Nephron progenitor cell (in vitro differentiated cells): Measurements from ENCODE around the gene SFXN5.

ENCODE experiments used
- DNase-seq: peaks from one replicate; pipeline ENCODE4 v3.0.0; 2021
- H3K27ac Mint-ChIP-seq: 2 replicates; pipeline ENCODE4 v1.8.0; 2021; ENCODE audit warnings: mild to moderate bottlenecking, moderate library complexity, mixed read lengths
- H3K27me3 Mint-ChIP-seq: 2 replicates; pipeline ENCODE4 v1.8.0; 2021; ENCODE audit warnings: mild to moderate bottlenecking, low read depth, mixed read lengths; ENCODE audit not compliant: poor library complexity
- H3K36me3 Mint-ChIP-seq: 2 replicates; pipeline ENCODE4 v1.8.0; 2021; ENCODE audit warnings: low read depth, mixed read lengths
- H3K4me1 Mint-ChIP-seq: 2 replicates; pipeline ENCODE4 v1.8.0; 2021; ENCODE audit warnings: mixed read lengths
- H3K4me3 Mint-ChIP-seq: 2 replicates; pipeline ENCODE4 v1.8.0; 2021; ENCODE audit warnings: mild to moderate bottlenecking, moderate library complexity, mixed read lengths
- H3K9me3 Mint-ChIP-seq: 2 replicates; pipeline ENCODE4 v1.8.0; 2021; ENCODE audit warnings: mild to moderate bottlenecking, moderate library complexity, mixed read lengths
- CTCF ChIP-seq: fragments of 200-600 bp; sonication (generic); IDR thresholded peaks from 2 replicates; pipeline ENCODE4 v1.5.0; 2021; ENCODE audit warnings: antibody characterized with exemption

SFXN5 gene

DNA sequence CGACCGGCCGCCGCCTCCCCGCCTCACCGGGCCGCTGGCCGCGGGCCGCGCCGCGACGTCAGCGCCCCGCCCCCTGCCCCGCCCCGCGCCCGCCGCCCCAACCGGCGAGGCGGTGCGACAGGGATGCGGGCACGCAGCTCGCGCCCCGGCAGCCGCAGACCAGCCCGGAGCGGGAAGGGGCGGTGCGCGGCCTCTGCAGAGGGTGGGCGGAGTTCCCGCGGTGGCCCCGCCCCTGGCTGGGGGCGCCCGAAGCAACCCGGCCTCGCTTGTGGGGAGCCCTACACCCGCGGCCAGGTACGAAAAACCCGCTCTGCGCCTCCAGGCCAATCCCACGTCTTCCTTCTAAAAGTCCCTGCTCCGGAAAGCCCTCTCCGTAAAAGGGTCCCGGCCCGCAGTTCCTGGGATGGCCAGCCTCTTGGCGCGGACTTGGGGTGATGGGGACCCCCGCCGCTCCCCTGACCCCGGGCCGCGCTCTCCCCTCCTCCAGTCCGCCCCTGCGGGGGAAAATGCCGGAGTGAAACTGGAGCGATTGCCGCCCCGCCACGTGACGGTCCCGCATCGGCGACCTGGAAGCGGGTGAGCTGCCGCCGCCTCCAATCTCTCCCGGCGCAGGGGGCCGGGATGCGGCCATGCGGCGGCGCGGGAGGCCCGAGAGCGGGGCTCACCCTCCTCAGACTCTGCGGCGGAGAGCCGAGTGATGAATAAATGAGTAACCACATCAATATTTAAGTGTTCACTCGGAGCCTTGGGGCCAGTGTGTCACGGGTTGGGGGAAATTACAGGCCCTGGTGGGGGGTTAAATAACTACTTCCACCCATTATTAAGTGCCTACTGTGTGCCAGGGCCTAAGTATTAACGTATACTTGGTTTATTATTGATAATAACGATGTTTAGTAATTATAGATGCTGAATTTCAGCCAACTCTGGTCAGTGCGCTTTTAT, 41.7 kb upstream of the SFXN5 start, which contains the start of gene RAB11FIP5:
Gene RAB11FIP5 (minus strand): TSS at position 36 of the 942 bp plus-strand sequence. CDS start 171 bp downstream, outside the sequence.
- Mint-ChIP-seq H3K27ac (no peak within 1 kb of the TSS), H3K9me3 (peaks cover 11% of the 10 kb centered on the region), H3K4me1 (peaks cover 20% of the 10 kb centered on the region), H3K27me3 (peaks cover 66% of the 10 kb centered on the region), H3K36me3 (no peaks in the 10 kb centered on the region), H3K4me3 (peak within 1 kb of the TSS; percentile 86)
- DNase-seq = peak; percentile 89
- no peak for TF ChIP-seq CTCF

DNA sequence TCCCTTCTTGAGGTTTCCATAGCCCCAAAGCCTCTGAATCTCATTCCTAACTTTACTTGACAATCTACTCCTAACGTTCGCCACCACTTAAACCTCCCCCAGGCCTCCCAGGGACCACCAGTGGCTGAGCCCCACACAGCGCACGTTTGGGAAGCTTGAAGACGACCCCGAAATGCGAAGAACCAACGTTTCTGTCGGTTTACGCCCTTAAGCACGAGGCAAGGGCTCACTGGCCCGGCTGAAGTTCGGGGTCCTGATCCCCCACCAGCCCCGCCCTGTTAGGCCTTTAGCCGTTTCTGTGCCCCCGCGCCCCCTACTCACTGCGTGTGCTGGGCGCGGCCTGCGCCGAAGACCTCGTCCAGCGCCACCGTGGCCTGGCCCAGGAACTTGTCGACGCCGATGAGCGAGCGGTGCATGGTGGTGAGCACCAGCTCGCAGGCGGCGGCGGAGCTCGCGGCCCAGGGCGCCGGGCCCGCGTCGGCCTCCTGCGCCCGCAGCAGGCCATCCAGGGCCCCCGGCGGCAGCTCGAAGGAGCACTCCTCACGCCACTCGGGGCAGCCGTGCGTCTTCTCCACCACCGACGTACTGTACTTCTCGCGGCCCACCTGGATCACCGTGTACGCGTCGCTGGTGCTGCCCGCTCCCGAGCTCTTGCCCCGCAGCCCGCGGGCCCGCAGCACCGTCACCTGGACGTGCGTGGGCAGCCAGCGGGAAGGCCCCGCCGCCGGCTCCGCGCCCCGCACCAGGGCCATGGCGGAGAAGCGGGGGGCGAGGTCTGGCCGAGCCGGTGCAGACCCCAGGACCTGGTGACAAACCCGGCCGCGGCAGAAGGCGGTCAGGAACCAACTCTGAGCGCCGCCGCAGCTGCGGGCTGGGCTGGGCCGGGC, 40.8 kb upstream of the SFXN5 start:
- H3K27ac Mint-ChIP-seq = no peak overlapping the region
- H3K9me3 Mint-ChIP-seq = peaks cover 11% of the 10 kb centered on the region
- TF ChIP-seq CTCF = no peak
- H3K4me3 Mint-ChIP-seq = peak overlapping the region; percentile 86
- H3K4me1 Mint-ChIP-seq = peaks cover 20% of the 10 kb centered on the region
- H3K27me3 Mint-ChIP-seq = peaks cover 62% of the 10 kb centered on the region
- no peaks in the 10 kb centered on the region for H3K36me3 Mint-ChIP-seq
- DNase-seq = peak; percentile 64

DNA sequence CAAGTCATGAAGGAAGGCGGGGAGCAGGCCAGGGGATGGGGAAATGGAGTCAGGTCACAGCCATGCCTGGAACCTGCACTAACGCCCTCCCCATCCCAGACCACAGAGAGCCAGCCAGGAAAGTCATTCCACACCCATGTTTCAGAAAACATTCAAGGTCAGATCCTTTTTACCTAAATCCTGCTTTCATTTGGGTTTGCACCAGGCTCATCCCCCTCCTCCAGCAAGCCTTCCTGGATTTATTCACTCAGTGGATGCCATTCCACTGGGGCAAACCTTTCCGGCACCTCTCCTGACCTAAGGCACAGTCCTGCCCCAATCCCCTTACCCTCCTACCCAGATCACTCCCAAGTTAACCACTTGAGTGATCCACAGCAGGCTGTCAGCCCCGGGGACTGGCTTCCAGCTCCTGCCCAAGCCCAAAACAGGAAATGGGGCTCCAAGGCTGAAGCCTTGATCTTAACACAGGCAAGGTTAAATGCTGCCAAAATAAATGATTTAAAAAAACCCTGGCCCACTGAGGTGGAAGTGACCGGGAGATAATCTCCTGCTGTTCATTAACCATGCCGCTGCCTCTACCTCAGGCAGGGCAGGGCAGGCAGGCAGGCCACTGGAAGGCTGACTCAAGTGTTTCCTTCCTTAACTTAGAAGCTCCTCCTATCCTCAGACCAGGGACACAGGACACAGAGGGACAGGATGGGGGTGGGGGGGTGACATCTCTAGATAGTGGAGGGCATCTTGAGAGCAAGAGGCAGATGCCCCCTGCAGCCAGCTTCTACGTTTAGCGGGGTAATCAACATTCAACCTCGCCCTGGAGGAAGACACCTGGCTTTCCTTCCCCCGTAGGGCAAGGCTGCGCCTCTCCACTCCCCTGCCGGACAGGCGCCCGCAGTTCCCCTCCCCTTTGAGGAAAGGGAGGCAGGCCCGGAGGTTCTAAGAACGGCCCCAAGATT, 39.8 kb upstream of the SFXN5 start:
- Mint-ChIP-seq H3K4me1 (peaks cover 23% of the 10 kb centered on the region), H3K9me3 (peaks cover 11% of the 10 kb centered on the region), H3K27ac (no peak overlapping the region), H3K36me3 (no peaks in the 10 kb centered on the region), H3K27me3 (peaks cover 59% of the 10 kb centered on the region), H3K4me3 (peak overlapping the region; percentile 86)
- TF ChIP-seq CTCF = no peak
- DNase-seq = peak; percentile 15

DNA sequence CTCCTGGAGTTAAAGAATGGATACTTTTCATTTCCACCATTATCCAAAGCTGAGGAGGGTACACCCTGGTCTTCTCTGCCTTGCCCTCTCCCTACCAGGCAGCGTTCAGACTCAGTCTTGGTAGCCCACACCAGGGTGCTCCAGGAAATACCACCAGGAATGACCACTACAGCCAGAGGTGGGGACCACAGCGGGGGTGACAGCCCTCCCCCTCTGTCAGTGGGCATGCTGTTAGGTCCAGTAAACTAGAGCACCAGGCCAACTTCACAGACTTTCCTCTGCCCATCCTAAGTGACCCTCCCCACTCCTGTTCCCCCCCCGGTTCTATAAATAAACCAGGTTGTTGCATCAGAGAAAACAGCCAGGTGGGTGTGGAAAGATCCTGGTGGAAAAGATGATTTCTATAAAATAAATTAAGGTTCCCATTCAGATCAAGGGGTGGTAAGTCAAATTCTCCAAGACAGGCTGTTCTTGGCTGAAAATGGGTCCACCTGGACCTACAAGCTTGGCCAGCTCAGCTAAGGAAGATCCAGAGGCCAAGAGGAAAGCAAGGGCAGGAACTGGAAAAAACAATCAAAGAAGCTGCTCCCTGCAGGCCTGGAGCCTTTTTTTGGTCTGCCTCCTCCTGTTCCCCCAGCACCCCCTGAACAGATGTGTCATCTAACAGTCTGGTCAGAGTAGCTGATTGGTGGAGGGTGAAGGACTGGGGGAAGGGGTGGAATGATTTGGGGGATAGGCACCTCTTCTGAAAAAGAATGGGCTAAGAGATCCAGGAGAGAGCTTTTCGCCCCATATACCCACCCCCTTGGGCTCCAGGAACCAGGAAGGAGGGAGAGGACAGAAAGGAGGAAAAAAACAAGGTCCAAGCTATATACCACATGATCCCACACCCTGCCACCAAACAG, 38.9 kb upstream of the SFXN5 start:
- H3K4me1 Mint-ChIP-seq = peaks cover 23% of the 10 kb centered on the region
- no peak for DNase-seq
- H3K27me3 Mint-ChIP-seq = peaks cover 54% of the 10 kb centered on the region
- H3K36me3 Mint-ChIP-seq = no peaks in the 10 kb centered on the region
- peak overlapping the region; percentile 86 for H3K4me3 Mint-ChIP-seq
- H3K9me3 Mint-ChIP-seq = peaks cover 11% of the 10 kb centered on the region
- no peak overlapping the region for H3K27ac Mint-ChIP-seq
- no peak for TF ChIP-seq CTCF
